ENCODE results near the gene MLLT1. TPM values are rescaled to one million over a fixed set of nuclear protein-coding genes. Genes with fewer than 3 reads are reported as not detected.

Gene MLLT1
- total RNA-seq, 4 donors from 2014 or later, result 16.0 to 29.0 (median 22.7) TPM

DNA sequence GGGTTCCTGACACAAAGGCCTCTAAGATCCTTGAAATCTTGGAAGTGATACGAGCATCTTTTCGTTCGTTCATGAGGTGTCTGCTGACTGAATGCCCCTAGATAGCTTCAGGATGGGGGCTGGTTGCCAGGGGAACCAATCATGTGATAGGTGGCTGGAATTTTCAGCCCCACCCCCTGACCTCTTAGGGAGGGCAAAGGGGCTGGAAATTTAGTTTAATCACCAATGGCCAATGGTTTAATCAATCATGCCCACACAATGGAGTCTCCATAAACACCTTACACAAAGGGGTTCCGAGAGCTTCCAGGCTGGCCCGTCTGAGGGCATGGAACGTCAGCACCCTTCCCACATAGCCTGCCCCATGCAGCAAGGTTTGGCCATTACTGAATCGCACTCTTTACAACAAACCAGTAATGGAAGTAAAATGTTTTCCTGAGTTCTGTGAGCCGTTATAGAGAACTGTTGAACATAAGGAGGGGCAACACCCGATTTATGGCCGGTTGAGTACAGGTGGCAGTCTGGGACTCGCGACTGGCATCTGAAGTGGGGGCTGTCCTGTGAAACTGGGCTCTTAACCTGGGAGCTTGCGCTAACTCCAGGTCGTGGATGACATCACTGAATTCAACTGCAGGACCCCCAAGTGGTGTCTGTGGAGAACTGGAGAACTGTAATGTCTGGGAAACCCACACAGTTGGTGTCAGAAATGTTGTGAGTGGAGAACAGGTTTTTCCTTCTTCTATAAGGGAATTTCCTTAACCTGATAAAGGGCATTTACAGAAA, 25.6 kb downstream of the MLLT1 start:
- H3K4me1 ChIP-seq, result peaks cover 23% of the 10 kb centered on the region
- H3K9me3 ChIP-seq, result no peaks in the 10 kb centered on the region
- peaks cover 21% of the 10 kb centered on the region for H3K36me3 ChIP-seq
- DNase-seq (ENCODE audit: low spot score in 2 of 2), result no peak
- no peak overlapping the region for H3K27ac ChIP-seq
- no peak for TF ChIP-seq POLR2A (IDR thresholded peaks at IDR 0.05)
- TF ChIP-seq POLR2AphosphoS5 (IDR thresholded peaks at IDR 0.05), result no peak
- TF ChIP-seq EP300 (IDR thresholded peaks at IDR 0.05), result no peak
- TF ChIP-seq, protein P1, sequence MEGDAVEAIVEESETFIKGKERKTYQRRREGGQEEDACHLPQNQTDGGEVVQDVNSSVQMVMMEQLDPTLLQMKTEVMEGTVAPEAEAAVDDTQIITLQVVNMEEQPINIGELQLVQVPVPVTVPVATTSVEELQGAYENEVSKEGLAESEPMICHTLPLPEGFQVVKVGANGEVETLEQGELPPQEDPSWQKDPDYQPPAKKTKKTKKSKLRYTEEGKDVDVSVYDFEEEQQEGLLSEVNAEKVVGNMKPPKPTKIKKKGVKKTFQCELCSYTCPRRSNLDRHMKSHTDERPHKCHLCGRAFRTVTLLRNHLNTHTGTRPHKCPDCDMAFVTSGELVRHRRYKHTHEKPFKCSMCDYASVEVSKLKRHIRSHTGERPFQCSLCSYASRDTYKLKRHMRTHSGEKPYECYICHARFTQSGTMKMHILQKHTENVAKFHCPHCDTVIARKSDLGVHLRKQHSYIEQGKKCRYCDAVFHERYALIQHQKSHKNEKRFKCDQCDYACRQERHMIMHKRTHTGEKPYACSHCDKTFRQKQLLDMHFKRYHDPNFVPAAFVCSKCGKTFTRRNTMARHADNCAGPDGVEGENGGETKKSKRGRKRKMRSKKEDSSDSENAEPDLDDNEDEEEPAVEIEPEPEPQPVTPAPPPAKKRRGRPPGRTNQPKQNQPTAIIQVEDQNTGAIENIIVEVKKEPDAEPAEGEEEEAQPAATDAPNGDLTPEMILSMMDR (IDR thresholded peaks at IDR 0.05), result no peak
- H3K27me3 ChIP-seq, result no peaks in the 10 kb centered on the region
- no peak overlapping the region for H3K4me3 ChIP-seq
- 92% methylated on average over 14 of the region's 14 CpGs for WGBS

- peaks cover 27% of the 10 kb centered on the region for H3K4me1 ChIP-seq
- H3K27me3 ChIP-seq, result no peaks in the 10 kb centered on the region
- H3K9me3 ChIP-seq, result no peaks in the 10 kb centered on the region
- DNase-seq (ENCODE audit: low spot score in 2 of 2), result peak in 1 of 2 donors; percentile 67
- no peak overlapping the region for H3K27ac ChIP-seq
- TF ChIP-seq, protein P1 (IDR thresholded peaks at IDR 0.05), result no peak
- TF ChIP-seq EP300 (IDR thresholded peaks at IDR 0.05), result no peak
- TF ChIP-seq POLR2AphosphoS5 (IDR thresholded peaks at IDR 0.05), result no peak
- no peak for TF ChIP-seq POLR2A (IDR thresholded peaks at IDR 0.05)
- peaks cover 6% of the 10 kb centered on the region for H3K36me3 ChIP-seq
- H3K4me3 ChIP-seq, result no peak overlapping the region
- 92% methylated on average over 9 of the region's 9 CpGs for WGBS
These were observed 27.7 kb downstream of the MLLT1 start for GRCh38 chr19:6252066-6252465.

GRCh38 chr19:6250909-6251308, 28.9 kb downstream of the MLLT1 start:
- Histone ChIP-seq H3K27me3 (no peaks in the 10 kb centered on the region), H3K9me3 (no peaks in the 10 kb centered on the region), H3K36me3 (peaks cover 6% of the 10 kb centered on the region), H3K4me3 (no peak overlapping the region), H3K4me1 (peaks cover 27% of the 10 kb centered on the region), H3K27ac (no peak overlapping the region)
- 87% methylated on average over 13 of the region's 13 CpGs for WGBS
- TF ChIP-seq, protein P1 (IDR thresholded peaks at IDR 0.05), result no peak
- TF ChIP-seq POLR2A (IDR thresholded peaks at IDR 0.05) (no peak), POLR2AphosphoS5 (IDR thresholded peaks at IDR 0.05) (no peak)
- DNase-seq (ENCODE audit: low spot score in 2 of 2), result peak in 1 of 2 donors; percentile 67

DNA sequence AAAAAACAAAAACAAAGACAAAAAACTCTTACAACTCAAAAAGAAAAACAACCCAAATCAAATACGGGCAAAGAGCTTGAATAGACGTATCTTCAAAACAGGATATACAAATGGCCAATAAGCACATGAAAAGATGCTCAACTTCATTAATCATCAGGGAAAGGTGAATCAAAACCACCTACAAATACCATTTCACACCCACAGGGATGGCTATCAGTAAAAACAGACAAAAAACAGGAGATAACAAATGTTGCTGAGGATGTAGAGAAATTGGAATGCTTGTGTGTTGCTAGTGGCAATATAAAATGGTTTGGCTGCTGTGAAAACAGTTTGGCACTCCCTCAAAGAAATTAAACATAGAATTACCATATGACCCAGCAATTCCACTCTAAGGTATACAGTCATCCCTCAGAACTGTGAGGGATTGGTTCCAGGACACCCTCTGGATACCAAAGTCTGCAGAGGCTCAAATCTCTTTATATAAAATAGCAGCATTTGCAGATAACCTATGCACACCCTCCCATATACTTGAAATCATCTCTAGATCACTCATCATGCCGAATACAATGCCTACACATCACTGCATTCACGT, 29.7 kb downstream of the MLLT1 start:
- H3K9me3 ChIP-seq, result no peaks in the 10 kb centered on the region
- H3K4me1 ChIP-seq, result peaks cover 27% of the 10 kb centered on the region
- H3K4me3 ChIP-seq, result no peak overlapping the region
- H3K27ac ChIP-seq, result no peak overlapping the region
- DNase-seq (ENCODE audit: low spot score in 2 of 2), result no peak
- H3K36me3 ChIP-seq, result peaks cover 6% of the 10 kb centered on the region
- no peak for TF ChIP-seq EP300 (IDR thresholded peaks at IDR 0.05)
- TF ChIP-seq POLR2AphosphoS5 (IDR thresholded peaks at IDR 0.05), result no peak
- TF ChIP-seq, protein P1 (IDR thresholded peaks at IDR 0.05), result no peak
- no peak for TF ChIP-seq POLR2A (IDR thresholded peaks at IDR 0.05)
- no peaks in the 10 kb centered on the region for H3K27me3 ChIP-seq
- 53% methylated on average over 4 of the region's 4 CpGs for WGBS

GRCh38 chr19:6249296-6249695, 30.5 kb downstream of the MLLT1 start:
- Histone ChIP-seq H3K9me3 (no peaks in the 10 kb centered on the region), H3K27me3 (no peaks in the 10 kb centered on the region), H3K4me3 (no peak overlapping the region), H3K36me3 (peaks cover 4% of the 10 kb centered on the region), H3K27ac (no peak overlapping the region), H3K4me1 (peaks cover 27% of the 10 kb centered on the region)
- WGBS, result 66% methylated on average over 6 of the region's 9 CpGs
- DNase-seq (ENCODE audit: low spot score in 2 of 2), result peak in 1 of 2 donors; percentile 67
- TF ChIP-seq POLR2AphosphoS5 (IDR thresholded peaks at IDR 0.05) (no peak), EP300 (IDR thresholded peaks at IDR 0.05) (no peak), POLR2A (IDR thresholded peaks at IDR 0.05) (no peak)
- TF ChIP-seq, protein P1 (IDR thresholded peaks at IDR 0.05), result no peak

Data from suprapubic skin (tissue), 4 donors.